Epithelial cell of prostate (primary cell): ENCODE measurements around the gene SAXO2.
"Not testable (repeated sequence)": the region's sequence is repeated elsewhere in the genome, so short reads cannot be mapped to it uniquely, and the experiment has no call there.

Experiments used
- DNase-seq: peaks from one replicate; pipeline ENCODE4 v3.0.0-alpha.2; 2011; ENCODE audit warnings: low read depth, low spot score
- H3K27ac ChIP-seq: fragments of 450-650 bp; 2 replicates; pipeline ENCODE4 v1.5.1; 2017; ENCODE audit warnings: mild to moderate bottlenecking

The SAXO2 gene

DNA sequence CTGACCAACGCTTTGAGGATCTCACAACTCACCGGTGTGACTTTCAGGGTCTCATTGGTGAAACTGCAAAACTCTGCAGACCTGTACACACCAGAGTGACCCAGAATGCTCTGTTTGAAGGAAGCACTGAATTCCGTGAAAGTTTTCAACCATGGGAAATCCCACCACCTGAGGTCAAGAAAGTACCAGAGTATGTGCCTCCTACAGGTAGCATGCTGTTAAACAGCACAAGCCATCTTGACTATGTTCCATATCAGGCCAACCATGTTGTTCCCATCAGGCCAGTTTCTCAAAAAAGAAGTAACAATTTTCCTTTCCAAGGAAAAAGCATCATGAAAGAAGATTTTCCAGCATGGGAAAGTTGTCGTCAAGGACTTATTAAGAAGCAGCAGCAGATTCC, 19.8 kb downstream of the SAXO2 start:
- not testable (repeated sequence) for DNase-seq, H3K27ac ChIP-seq

DNA sequence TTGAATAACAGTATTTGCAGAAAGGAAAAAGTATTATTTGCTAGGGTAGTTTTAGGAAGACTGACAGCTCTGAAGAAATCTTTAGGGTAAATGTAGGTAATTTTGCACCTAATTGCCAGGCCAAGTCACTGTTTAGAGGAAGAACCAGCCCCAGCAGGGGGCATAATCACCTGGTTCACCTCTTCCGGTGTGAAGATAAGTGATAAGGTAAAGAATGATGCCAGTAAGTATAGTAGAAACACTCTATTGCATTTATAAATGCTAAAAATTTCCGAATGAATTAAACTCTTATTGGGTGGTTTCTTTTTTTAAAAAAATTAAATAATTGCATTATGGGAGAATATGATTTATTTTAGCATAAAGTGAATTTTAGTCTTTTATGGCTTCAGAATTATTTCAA, 21.8 kb downstream of the SAXO2 start:
- not testable (repeated sequence) for DNase-seq, H3K27ac ChIP-seq

DNA sequence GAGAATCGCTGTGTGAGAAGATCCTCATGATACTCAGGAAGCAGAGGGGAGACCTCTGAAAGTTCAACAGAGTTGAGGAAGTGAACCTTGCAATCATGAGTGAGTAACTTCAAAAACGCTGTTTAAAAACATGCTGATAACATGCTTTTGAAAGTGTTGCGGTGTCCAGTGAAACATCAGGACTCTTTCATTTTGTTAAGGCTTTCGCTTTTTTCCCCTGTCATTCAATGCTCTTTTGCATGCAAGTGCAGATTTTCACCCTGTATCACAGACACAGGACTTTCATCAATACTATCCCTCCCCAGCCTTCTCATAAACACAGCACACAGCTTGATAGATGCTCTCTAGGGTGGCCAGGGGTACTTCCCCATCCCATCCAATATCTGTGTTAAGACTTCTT, 23.9 kb downstream of the SAXO2 start:
- not testable (repeated sequence) for H3K27ac ChIP-seq, DNase-seq

DNA sequence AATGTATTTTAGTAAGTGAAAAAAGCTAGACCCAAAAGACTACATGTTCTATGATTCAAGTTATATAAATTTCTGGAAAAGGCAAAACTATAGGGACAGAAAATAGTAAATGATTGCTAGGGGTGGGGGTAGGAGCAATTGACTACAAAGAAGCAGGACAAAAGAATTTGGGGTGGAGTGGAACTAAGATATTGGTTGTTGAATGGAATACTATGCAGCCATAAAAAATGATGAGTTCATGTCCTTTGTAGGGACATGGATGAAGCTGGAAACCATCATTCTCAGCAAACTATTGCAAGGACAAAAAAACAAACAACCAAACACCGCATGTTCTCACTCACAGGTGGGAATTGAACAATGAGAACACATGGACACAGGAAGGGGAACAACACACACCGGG, 25.6 kb downstream of the SAXO2 start:
- not testable (repeated sequence) for DNase-seq, H3K27ac ChIP-seq

DNA sequence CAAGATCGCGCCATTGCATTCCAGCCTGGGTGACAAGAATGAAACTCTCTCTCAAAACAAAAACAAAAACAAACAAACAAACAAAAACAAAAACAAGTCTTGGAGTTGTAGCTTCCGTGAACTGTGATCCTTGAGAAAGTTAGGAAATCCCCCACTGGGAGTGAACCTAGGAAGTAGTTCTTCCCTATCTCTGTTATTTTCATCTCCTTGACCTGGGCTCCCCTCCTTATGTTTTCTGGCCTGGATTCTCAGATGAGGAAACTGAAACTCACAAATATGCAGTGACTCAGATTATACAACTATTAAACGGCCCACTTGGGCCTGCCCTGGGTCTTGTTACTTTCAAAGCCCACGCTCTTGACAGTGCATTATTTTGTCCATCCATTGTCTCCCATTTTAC, 29.7 kb downstream of the SAXO2 start:
- H3K27ac ChIP-seq, result no peak overlapping the region
- no peak for DNase-seq

DNA sequence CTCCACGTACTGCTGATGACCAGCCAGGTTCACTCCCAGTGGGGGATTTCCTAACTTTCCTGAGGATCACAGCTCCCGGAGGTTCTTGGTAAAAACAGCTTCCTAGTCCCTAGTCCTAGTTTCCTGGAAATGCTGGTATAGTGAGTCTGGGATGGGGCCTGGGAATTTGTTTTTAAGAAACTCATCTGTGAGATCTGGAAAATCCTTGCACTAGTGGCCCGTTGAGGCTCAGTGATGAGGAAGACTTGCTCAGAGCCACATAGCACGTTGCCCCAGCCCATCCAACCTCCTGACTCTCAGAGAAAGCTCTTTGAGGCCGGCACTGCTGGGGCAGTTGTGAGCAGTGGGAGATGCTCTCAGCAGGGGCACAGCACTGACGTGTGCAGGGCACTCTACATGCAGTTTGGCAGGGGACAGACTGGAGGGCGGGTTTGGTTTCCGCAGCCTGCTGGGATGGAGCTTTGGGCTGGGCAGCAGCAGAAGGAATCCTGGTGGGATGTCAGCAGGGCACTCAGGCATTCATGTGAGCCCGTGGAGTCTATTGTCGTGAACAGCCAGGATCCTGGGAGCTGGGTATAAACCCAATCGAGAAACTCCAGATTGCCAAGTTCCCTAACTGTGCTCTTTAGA, 31.6 kb downstream of the SAXO2 start:
- DNase-seq, result no peak
- H3K27ac ChIP-seq, result no peak overlapping the region

DNA sequence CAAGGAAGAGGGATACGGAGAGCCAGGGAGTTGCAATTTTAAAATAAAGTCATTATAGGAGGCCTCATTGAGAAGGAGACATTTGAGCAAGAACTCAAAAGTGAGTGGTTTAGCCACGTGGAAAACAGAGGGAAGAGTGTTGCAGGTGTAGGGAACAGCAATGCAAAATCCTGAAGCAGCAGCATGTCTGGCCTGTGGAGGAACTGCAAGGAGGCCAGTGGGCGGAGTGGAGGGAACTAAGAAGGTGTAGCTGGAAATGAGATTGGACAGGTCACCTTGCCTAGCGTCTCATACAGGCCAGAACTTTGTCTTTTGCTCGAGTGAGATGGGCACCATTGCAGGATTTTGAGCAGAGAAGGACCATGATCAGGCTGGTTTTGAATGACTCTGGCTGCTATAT, 34.9 kb downstream of the SAXO2 start:
- DNase-seq, result no peak
- no peak overlapping the region for H3K27ac ChIP-seq

DNA sequence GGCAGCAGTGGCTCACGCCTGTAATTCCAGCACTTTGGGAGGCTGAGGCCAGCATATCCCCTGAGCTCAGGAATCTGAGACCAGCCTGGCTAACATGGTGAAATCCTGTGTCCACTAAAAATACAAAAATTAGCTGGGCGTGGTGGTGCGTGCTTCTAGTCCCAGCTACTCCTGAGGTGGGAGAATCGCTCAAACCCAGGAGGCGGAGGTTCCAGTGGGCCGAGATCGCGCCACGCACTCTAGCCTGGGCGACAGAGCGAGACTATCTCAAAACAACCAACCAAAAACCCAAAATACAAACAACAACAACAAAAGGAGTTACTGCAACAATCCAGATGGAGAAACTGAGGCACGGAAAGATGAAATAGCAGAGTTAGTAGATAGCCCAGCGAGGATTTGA, 35.4 kb downstream of the SAXO2 start:
- H3K27ac ChIP-seq, result no peak overlapping the region

DNA sequence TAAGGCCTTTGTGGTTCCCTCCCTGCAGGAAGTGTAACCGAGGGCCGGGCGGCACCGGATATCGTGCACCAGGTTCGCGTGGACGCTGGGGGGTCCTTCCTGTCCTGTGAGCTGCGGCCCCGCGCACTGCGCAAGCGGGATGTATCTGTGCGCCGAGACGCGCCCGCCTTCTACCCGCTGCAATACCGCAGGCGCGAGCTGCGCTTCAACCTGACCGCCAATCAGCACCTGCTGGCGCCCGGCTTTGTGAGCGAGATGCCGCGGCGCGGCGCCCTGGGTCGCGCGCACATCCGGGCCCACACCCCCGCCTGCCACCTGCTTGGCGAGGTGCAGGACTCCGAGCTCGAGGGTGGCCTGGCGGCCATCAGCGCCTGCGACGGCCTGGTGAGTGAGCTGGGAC, 35.9 kb downstream of the SAXO2 start:
- DNase-seq, result no peak
- H3K27ac ChIP-seq, result no peak overlapping the region

More for the DNA sequence above, 35.4 kb downstream of the SAXO2 start:
- DNase-seq, result no peak

DNA sequence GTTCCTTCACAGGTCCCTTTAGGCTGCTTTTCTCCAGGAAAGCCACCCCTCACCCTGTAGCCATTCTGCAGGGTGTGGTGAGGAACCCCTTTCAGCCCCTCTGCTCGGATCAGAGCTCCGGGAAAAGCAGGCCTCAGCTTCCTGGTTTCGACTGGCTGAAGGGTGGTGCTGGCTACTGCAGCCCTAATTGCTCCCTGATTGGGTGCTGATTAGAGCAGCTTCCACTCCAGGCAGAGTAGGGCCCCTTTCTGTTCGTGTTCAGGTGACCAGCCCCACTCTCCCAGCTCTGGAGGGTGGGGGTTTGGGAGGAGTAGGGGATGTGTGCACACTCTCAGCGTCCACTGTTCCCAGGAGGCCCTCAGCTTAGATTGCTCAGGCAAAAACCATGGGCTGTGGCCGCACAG, 36.9 kb downstream of the SAXO2 start:
- not testable (repeated sequence) for DNase-seq, H3K27ac ChIP-seq

DNA sequence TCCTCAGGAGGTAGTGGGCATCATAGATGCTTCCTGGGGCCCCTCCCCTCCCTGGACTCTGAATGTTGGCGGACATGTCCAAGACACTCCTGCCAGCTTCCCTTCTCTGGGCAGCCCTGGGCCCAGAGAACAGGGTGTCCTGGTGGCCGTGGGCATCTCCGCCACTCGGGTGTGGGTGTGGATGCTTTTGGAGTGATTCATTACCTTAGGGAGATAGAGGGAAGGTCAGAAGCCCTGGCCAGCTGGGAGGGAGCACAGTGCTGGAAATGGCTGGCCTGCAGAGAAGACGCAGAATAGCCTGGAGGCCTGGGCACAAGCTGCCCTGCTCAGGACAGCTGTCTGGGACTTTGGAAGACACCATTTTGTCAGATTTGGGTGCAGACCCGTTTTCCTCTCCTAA, 37.7 kb downstream of the SAXO2 start:
- DNase-seq, H3K27ac ChIP-seq: not testable (repeated sequence)

DNA sequence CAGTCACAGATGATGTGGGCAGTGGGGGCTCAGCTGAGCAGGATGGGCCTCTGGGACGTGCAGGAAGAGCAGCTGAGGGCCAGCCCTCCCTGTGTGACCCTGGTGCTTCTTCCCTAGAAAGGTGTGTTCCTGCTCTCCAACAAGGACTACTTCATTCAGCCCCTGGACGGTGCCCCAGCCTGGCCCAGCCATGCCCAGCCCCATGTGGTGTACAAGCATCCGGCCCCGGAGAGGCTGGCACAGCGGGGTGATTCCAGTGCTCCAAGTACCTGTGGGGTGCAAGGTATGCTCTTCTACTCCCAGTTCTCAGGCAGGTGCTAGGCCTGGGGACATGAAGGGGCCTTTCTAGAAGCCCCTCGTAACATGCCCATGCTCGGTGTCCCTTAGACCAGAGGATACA, 38.3 kb downstream of the SAXO2 start:
- no peak for DNase-seq
- H3K27ac ChIP-seq, result no peak overlapping the region

DNA sequence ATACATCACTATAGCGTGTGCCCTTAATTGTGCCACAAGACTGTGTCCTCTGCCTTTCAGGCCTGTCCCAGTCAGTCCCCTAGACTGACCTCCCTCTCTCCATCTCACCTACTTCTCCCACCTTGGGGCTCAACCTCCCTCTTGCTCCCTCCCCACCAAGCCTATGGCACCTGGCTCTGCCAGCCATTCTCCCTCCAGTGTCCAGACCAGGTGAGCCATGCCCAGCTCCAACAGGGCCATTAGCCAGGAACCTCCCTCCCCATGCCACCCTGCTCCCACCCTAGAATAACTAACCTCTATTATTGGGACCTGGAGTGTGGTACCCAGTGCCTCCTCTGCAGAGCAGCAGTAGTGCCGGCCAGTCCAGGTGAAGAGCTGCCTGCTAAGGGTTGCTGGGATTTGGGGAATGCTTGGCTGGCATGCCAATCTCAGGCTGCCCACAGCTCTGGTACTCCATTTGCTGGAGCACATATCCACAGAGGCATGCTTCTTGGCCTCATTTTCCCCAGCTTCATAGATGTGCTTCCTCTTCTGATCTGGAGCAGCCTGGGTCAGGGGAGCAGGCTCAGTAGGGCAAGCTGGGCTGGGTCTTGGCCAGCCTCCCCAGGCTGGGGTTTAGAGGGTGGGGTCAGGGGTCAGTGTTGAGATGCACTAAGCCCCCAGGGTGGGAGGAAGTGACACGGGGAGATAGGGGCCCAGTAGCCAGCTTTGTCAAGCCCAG, 38.8 kb downstream of the SAXO2 start:
- no peak overlapping the region for H3K27ac ChIP-seq
- DNase-seq, result no peak

DNA sequence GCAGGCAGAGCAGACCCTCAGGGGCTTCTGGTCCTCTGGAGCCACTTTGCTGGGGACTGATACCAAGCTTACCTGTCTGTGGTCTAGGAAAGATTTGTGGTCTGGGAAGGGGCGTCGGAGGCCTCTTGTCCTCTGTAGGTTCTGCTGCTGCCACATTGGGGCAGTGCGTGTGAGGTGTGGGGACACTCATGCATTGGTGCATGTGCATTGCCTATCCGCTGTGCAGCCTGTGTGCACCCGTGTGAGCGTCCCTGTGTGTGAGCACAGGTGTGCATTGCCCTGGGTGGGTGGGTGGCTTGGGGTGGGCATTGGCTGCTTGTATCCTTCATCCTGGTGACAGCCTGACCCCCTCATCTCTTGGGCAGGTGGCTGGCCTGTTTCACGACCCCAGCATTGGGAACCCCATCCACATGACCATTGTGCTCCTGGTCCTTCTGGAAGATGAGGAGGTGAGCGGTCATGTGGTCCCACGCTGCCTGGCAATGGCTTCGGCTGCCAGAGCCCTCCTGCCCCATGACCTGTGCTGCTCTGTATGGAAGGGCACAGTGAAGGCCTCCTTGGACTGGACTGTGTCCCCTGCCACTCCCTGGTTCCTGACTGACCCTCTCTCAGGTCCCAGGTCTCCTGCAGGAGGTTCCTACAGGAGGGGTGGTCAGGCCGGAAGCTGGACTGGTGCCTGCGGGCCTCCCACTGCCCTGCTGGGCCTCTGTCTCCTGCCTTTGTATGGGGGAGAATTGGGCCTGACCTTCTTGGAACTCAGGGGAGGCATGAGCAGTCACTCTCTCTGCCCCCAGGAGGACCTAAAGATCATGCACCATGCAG, 41.5 kb downstream of the SAXO2 start:
- H3K27ac ChIP-seq, result no peak overlapping the region
- DNase-seq, result no peak

DNA sequence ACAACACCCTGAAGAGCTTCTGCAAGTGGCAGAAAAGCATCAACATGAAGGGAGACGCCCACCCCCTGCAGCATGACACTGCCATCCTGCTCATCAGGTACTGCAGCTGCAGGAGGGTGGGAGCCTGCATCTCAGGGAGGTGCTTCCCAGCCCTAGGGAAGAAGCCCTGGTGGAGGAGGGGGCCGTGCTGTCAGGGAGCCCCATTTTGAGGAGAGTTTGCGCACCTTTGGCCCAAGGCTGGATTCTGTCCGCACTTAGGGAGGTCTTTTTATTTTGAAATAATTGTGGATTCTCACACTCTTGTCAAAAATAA, 42.1 kb downstream of the SAXO2 start:
- H3K27ac ChIP-seq, result no peak overlapping the region
- no peak for DNase-seq

DNA sequence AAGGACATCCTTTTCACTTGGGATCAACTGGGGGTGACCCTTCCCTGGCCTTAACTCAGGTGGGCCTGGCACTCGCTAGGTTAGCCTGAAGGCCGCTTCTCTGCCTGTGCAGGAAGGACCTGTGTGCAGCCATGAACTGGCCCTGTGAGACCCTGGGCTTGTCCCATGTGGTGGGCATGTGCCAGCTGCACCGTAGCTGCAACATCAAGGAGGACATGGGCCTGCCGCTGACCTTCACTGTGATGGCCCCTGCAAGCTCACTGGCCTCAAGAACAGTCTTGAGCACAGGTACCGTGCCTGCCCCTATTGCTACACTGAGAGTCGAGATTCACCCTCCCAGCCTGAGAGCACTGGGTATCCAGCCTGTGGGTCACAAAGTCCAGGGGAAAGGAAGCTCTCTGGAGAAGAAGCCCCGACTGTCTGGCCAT, 43.0 kb downstream of the SAXO2 start:
- no peak for DNase-seq
- no peak overlapping the region for H3K27ac ChIP-seq

DNA sequence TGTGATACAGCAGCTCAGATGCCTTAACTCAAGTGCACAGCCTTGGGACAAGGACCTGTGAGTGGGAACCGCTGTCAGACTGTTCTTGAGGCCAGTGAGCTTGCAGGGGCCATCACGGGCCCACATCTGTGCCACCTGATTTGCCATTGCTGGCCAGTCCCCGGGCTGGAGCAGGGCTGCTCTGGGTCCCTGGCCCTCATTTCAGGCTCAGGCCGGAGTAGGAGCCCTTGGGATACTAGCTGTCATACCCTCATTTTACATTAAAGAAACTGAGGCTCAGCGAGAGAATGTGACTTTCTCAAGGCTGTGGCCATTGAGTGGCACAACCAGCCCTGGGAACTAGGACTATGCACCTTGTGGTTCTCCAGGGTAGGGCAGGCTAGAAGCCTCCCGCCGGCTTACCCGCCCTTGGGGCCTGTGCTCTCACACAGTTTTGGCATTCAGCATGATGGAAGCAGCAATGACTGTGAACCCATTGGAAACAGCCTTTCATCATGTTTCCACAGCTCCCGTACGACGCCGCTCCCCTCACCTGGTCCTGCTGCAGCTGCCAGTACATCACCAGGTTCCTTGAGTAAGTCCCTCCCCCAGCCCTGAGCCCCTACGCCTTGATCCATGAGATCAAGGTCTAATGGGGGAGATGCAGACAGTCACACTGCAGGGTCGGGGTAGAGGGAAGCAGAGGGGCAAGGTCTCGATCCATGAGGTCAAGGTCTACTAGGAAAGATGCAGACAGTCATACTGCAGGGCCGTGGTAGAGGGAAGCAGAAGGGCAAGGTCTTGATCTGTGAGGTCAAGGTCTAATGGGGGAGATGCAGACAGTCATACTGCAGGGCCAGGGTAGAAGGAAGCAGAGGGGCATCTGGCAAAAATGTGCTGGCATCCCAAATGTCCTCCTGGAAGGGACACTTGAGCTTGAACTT, 44.4 kb downstream of the SAXO2 start:
- H3K27ac ChIP-seq, result no peak overlapping the region
- DNase-seq, result no peak

DNA sequence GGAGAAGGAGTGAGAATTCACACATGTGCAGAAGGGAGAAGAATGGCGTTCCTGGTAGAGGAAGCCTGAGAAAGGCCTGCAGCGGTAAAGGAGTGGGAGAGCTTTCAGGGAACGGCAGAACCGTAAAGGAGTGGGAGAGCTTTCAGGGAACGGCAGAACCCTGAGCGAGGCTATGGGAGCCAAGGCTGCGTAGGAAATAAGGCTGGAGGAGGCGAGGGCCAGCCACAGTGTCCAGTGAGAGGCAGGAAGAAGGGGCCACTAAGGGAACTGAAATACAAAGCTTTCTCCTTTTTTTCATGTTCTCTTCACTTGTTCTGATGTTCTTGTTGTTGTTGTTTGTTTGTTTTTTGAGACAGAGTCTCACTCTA, 45.1 kb downstream of the SAXO2 start:
- no peak overlapping the region for H3K27ac ChIP-seq
- no peak for DNase-seq

DNA sequence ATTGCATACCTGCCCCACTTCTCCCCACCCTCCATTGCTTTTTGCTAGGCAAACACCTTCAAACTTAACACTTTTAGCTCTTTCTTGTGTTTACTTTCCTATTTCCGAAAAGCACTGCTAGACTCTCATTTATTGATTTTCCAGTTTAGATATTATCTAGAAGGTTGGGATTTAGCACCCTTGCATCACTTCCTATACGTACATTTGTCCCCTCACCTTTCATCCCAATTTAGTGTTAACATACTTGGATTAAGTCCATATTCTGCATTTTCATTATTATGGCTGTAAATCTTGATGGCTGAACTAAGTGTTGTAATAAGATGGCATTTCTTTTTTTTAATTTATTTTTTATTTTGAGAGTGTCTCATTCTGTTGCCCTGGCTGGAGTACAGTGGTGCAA, 47.2 kb downstream of the SAXO2 start:
- DNase-seq, result no peak
- H3K27ac ChIP-seq, result no peak overlapping the region

DNA sequence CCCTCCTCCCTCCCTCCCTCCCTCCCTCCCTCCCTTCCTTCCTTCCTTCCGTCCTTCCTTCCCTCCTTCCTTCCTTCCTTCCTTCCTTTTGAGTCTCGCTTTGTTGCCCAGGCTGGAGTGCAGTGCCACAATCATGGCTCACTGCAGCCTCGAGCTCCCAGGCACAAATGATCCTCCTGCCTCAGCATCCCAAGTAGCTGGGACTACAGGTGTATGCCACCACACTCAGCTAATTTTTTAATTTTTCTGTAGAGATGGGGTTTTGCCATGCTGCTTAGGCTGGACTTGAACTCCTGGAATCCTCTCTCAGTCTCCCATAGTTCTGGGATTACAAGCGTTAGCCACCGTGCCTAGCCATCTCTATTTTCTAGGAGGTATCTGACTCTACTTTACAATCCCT, 48.7 kb downstream of the SAXO2 start:
- DNase-seq, H3K27ac ChIP-seq: not testable (repeated sequence)
